ENCODE data around the gene SPATA1.

Gene SPATA1

GRCh38 chr1:84598418-84598817, 92.2 kb downstream of the SPATA1 start:
- no peak for DNase-seq

DNA sequence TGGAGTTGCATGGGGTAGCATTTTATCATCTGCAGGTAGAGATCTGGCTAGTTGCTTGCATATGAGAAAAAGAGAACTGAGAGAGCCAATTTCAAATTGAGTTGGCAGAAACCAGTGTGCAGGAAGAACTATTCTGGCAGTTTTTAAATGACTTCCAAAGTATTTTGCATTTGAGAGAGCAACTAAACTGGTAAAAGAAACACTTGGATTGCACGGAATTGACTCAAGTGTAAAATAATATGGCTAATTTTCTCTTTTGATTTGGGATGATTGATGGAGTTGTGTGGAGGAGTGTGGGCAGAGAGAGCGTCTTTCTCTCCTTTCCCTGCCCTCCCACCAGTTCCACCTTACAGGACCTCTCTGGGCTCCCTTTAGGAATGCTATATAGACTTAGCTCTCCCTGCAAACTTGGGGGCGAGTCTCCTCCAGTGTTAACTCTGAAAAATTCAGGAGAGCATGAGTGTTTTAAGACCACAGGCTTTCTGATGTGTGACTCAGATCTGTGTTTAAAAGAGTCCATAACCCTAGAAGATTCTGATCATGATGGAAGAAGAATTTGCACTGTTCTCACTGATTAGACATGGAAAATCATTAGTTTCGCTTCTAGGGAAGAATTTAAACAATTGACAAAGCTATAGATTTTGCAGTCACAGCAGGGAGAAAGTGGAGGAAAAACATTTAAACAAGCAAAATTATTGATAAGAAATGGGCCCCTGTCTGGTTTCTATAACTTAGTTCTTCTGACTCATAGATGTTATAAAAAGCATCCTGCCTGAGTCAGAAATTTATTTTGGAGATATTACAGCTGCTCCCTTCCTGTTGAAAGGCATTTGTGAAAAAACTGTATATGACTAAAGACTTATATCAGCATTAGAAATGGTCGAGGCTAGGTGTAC, 92.9 kb downstream of the SPATA1 start:
- no peak for DNase-seq

- DNase-seq: no peak
Measured at GRCh38 chr1:84600796-84601195, 94.6 kb downstream of the SPATA1 start.

- DNase-seq: no peak
Measured at GRCh38 chr1:84603223-84603622, 97.0 kb downstream of the SPATA1 start.

GRCh38 chr1:84603941-84604830, 98.0 kb downstream of the SPATA1 start:
- DNase-seq: no peak

GRCh38 chr1:84605157-84605556, 99.0 kb downstream of the SPATA1 start:
- DNase-seq: no peak

GRCh38 chr1:84606977-84607376, 100.8 kb downstream of the SPATA1 start:
- DNase-seq: no peak

DNA sequence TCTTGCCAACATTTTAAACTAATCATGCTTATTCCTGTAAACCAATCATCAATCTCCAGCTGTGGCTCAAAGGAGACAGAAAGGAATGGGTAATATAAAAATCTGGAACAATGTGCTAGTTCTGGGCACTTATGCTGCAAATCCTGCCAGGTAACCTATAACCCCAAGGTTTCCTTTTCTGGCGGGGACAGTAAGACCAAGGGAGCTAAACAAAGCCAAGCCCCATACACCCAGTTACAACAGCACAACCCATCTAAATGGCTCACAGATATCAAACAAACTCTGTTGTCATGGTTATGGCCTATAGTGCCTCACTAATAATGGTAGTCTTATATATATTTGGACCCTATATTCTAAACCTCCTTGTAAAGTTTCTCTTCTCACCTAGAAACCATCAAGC, 104.9 kb downstream of the SPATA1 start:
- DNase-seq: no peak

DNA sequence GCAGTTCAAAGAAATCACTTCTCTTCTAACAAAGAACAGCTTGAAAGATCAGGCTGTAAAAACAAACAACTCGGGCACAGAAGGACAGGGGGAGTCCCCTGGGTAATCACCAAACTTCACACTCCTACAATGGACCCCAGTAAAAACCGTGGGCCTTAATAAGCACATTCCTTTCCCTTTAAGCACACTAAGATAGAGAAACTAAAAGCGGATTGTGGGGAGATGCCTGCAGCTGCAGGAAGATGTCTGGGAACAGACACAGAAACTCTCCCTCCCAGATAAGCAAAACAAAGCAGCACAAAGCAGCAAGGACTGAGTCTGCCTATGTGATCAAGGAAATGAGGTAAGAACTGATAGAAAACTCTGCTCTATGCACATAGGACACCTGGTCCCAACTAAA, 105.6 kb downstream of the SPATA1 start:
- DNase-seq: no peak

GRCh38 chr1:84613026-84613425, 106.8 kb downstream of the SPATA1 start:
- DNase-seq: no peak

GRCh38 chr1:84613887-84614286, 107.7 kb downstream of the SPATA1 start:
- no peak for DNase-seq

GRCh38 chr1:84615790-84616189, 109.6 kb downstream of the SPATA1 start:
- no peak for DNase-seq
